Body of pancreas (tissue), 4 donors: ENCODE measurements around the gene OXGR1. TPM values are rescaled to one million over a fixed set of nuclear protein-coding genes. Genes with fewer than 3 reads are reported as not detected.

Source experiments
- ATAC-seq: fragments of 150-250 bp; one replicate; pipeline ENCODE4 v1.9.1; 2016
- DNase-seq, 4 donors: peaks; one replicate each; pipeline ENCODE4 v3.0.0-alpha.2; 2019
- H3K27ac ChIP-seq, 4 donors: fragments of 200-600 bp; sonication (generic); 1 replicate in 3 of 4; 2 replicates in 1 of 4; pipeline versions ENCODE4 v1.5.1 to v1.6.1; 2016 to 2019; ENCODE audit warnings: mild to moderate bottlenecking in 1 of 4, mixed read lengths in 1 of 4, moderate library complexity in 1 of 4
- H3K27me3 ChIP-seq, 2 donors: fragments of 200-600 bp; sonication (generic); one replicate each; pipeline ENCODE4 v1.6.0; 2016; ENCODE audit warnings: mild to moderate bottlenecking in 1 of 2
- H3K36me3 ChIP-seq, 2 donors: fragments of 200-600 bp; sonication (generic); replicated peaks in 1 of 2; 2 replicates each; pipeline ENCODE4 v1.5.1; 2016; ENCODE audit warnings: low read depth in 2 of 2; ENCODE audit not compliant: insufficient read depth in 1 of 2
- H3K4me1 ChIP-seq: fragments of 200-600 bp; sonication (generic); one replicate; pipeline ENCODE4 v1.6.0; 2016
- H3K4me3 ChIP-seq, 2 donors: fragments of 200-600 bp; sonication (generic); 1 replicate in 1 of 2; 2 replicates in 1 of 2; pipeline ENCODE4 v1.5.1; 2016 to 2019
- H3K9me3 ChIP-seq, 3 donors: fragments of 200-600 bp; sonication (generic); 1 replicate in 2 of 3; 2 replicates in 1 of 3; pipeline ENCODE4 v1.5.1; 2016
- POLR2A ChIP-seq, 3 donors: fragments of 450-650 bp; IDR thresholded peaks; one replicate each; pipeline ENCODE4 v1.6.1; 2016; ENCODE audit warnings: antibody characterized with exemption in 3 of 3, mild to moderate bottlenecking in 2 of 3
- WGBS, 2 donors: methylation state at CpG; one replicate each; pipeline ENCODE4 v1.1.5; 2017; 5-methylcytosine and 5-hydroxymethylcytosine counted together
- intact Hi-C: fragments of 100-400 bp; cut with DNase I; formaldehyde crosslinking; loops from one replicate; pipeline ENCODE4 v1.15.1; 2023
- total RNA-seq, 2 donors: library from RNA; depleted of rRNA; stranded (reverse); fragments of >200 nt; gene quantifications; one replicate each; pipeline ENCODE4 v1.1.0, GENCODE V29; 2016
- TF ChIP-seq, protein P1 (sequence below), 7 experiments: fragments of 450-650 bp in 4 of 7; fragments of 200-600 bp in 3 of 7; sonication (generic) in 3 of 7; IDR thresholded peaks; one replicate each; pipeline ENCODE4 v1.5.1; 2016 to 2019; ENCODE audit warnings: antibody characterized with exemption in 7 of 7

The OXGR1 gene
- total RNA-seq, 2 donors from 2014 or later, result 0.52 TPM; not detected in 1

DNA sequence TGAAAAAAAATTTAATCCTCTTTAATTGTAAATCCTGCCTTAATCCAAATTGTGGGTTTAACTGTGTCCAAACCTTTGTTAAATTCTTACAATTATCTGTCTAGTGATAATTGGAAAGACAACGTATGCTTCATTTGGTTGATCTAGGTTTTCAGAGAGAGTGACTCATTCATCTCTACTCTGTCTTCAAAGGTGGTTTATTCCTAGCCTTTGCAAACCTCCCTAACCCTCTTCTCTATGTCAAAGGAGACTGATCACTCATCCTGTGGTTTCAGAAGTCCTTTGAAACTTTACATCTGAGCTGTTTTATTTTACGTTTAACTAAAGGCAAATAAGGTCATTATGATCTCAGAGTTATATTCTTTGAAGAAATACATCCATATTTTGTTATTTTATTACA, 8.8 kb upstream of the OXGR1 start:
- no peaks in the 10 kb centered on the region for H3K4me1 ChIP-seq
- H3K27ac ChIP-seq, result no peak overlapping the region
- TF ChIP-seq POLR2A (IDR thresholded peaks at IDR 0.05), result no peak
- intact Hi-C loops, result no loop called here
- no peaks in the 10 kb centered on the region for H3K36me3 ChIP-seq
- no peaks in the 10 kb centered on the region for H3K27me3 ChIP-seq
- H3K9me3 ChIP-seq, result no peaks in the 10 kb centered on the region
- 72 to 75% methylated on average over 2 of the region's 2 CpGs for WGBS, 2 donors
- DNase-seq (no peak), ATAC-seq (no peak)
- H3K4me3 ChIP-seq, result no peak overlapping the region

DNA sequence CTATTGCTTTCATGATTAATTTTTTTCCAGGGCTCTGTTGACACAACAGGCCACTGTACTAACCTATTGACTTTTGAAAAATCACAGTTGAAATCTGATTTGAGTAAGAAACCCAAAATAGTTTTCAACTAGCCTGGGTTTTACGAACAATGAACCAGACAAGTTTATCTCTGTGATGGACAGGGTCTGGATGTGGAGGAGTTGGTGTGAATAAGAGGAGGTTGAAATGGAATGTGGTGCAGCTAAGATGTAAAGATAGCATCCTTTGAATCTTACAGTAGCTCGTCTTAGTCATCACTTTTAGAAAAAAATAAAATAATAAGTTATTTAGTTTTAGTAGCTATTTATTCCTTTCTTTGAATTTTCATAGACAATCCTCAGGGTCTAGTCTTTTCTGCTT, 8.3 kb upstream of the OXGR1 start:
- Histone ChIP-seq H3K4me1 (no peaks in the 10 kb centered on the region), H3K9me3 (no peaks in the 10 kb centered on the region), H3K27me3 (no peaks in the 10 kb centered on the region), H3K4me3 (no peak overlapping the region), H3K27ac (no peak overlapping the region), H3K36me3 (no peaks in the 10 kb centered on the region)
- DNase-seq (no peak), ATAC-seq (no peak)
- intact Hi-C loops, result no loop called here
- 36 to 43% methylated on average over 2 of the region's 2 CpGs for WGBS, 2 donors
- TF ChIP-seq, protein P1, sequence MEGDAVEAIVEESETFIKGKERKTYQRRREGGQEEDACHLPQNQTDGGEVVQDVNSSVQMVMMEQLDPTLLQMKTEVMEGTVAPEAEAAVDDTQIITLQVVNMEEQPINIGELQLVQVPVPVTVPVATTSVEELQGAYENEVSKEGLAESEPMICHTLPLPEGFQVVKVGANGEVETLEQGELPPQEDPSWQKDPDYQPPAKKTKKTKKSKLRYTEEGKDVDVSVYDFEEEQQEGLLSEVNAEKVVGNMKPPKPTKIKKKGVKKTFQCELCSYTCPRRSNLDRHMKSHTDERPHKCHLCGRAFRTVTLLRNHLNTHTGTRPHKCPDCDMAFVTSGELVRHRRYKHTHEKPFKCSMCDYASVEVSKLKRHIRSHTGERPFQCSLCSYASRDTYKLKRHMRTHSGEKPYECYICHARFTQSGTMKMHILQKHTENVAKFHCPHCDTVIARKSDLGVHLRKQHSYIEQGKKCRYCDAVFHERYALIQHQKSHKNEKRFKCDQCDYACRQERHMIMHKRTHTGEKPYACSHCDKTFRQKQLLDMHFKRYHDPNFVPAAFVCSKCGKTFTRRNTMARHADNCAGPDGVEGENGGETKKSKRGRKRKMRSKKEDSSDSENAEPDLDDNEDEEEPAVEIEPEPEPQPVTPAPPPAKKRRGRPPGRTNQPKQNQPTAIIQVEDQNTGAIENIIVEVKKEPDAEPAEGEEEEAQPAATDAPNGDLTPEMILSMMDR (IDR thresholded peaks at IDR 0.05), result no peak
- no peak for TF ChIP-seq POLR2A (IDR thresholded peaks at IDR 0.05)

DNA sequence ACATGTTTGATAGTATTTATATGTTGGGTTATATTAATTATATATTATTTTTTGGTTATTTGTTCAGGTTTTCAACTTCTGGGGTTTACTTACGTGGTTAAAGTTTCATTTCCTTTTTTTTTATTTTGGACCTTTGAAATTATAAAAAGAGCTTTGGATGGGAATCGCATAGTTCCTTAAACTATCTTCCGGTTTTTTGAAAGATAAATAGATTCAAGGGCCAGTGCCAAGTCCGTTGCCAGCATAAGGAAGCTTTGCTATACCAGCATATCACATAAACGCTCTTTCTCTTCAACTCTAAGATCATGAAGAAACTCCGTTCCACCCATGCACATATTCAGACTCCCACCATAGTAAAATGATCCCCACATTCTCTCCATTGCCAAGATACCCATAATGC, 7.4 kb upstream of the OXGR1 start:
- H3K27ac ChIP-seq, result no peak overlapping the region
- no peak overlapping the region for H3K4me3 ChIP-seq
- WGBS, 2 donors, result 31 to 37% methylated on average over 6 of the region's 6 CpGs
- intact Hi-C loops, result no loop called here
- ATAC-seq (no peak), DNase-seq (peak in 2 of 4 donors; percentile 13 to 22)
- H3K27me3 ChIP-seq, result no peaks in the 10 kb centered on the region
- no peaks in the 10 kb centered on the region for H3K9me3 ChIP-seq
- TF ChIP-seq POLR2A (IDR thresholded peaks at IDR 0.05), result no peak
- TF ChIP-seq, protein P1 (IDR thresholded peaks at IDR 0.05), result no peak
- H3K36me3 ChIP-seq, result no peaks in the 10 kb centered on the region
- no peaks in the 10 kb centered on the region for H3K4me1 ChIP-seq

DNA sequence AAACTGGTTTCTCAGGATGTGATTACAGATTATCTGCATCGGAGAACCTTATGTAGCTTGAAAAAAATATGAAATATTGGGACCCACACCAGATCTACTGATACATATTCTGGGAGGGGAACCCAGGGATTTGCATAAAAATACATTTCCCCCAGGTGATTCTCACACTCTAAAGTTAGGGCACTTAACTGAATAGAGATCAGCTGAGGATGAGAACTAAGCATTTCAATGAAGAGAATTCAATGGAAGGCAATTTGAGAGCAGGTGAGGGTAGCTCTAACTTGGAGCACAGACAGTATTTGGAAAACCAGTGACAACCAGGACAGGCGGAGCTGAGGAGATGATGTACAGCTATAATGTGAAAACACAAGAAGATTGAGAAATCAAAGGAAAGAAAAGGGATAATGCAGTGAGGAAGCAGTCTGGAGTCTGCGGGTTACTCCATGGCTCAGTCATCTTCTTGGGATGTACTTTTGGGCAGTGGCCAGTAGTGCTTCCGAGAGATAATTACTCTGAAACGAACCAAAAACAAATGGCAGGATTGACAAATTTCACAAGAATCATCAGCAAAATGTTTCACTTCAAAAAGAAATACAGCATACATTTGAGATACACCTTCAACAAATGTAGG, 6.1 kb upstream of the OXGR1 start:
- no peak overlapping the region for H3K4me3 ChIP-seq
- intact Hi-C loops, result no loop called here
- no peaks in the 10 kb centered on the region for H3K4me1 ChIP-seq
- H3K27me3 ChIP-seq, result no peaks in the 10 kb centered on the region
- TF ChIP-seq, protein P1 (IDR thresholded peaks at IDR 0.05), result no peak
- no peak for TF ChIP-seq POLR2A (IDR thresholded peaks at IDR 0.05)
- no peak for DNase-seq
- H3K36me3 ChIP-seq, result no peaks in the 10 kb centered on the region
- no peak overlapping the region for H3K27ac ChIP-seq
- H3K9me3 ChIP-seq, result no peaks in the 10 kb centered on the region
- 66 to 70% methylated on average over 5 of the region's 5 CpGs for WGBS, 2 donors
- no peak for ATAC-seq

DNA sequence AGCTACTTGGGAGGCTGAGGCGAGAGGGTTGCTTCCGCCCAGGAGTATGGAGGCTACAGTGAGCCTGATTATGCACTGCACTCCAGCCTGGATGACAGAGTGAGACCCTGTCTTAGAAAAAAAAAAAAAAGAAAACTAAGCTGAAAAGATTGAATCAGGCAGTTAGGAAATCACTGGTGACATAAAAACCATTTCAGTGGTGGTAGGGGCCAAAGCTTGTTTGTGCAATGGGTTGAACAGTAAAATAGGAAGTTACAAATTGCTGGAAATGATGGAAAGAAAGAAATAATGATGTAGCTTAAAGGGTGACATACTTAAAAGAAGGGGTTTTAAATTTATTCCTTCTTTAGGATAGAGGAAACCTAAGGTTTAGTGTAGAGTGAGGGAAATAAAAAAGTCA, 4.8 kb upstream of the OXGR1 start:
- Histone ChIP-seq H3K27ac (no peak overlapping the region), H3K4me3 (no peak overlapping the region), H3K4me1 (peaks cover 8% of the 10 kb centered on the region), H3K27me3 (peaks cover 0 to 7% of the 10 kb centered on the region in 2 donors), H3K9me3 (no peaks in the 10 kb centered on the region), H3K36me3 (no peaks in the 10 kb centered on the region)
- TF ChIP-seq, protein P1 (IDR thresholded peaks at IDR 0.05), result no peak
- TF ChIP-seq POLR2A (IDR thresholded peaks at IDR 0.05), result no peak
- no peak for DNase-seq
- WGBS, 2 donors, result 92 to 94% methylated on average over 2 of the region's 2 CpGs
- intact Hi-C loops, result no loop called here
- ATAC-seq, result no peak
